Measurements from ENCODE around the gene NFKB1. TPM values are rescaled to one million over a fixed set of nuclear protein-coding genes. Genes with fewer than 3 reads are reported as not detected.

NFKB1 gene
- total and polyA plus RNA-seq, 8 donors = 9.6 to 36.5 (median 21.2) TPM

- Histone ChIP-seq H3K36me3 (no peaks in the 10 kb centered on the region), H3K9me3 (no peaks in the 10 kb centered on the region), H3K4me3 (peak overlapping the region in 3 of 4 donors; percentile 73 to 94 (median 82)), H3K4me1 (peaks cover 10 to 66% (median 39%) of the 10 kb centered on the region in 4 donors), H3K27me3 (no peaks in the 10 kb centered on the region), H3K27ac (peak overlapping the region in 3 of 5 donors; percentile 98 to 100 (median 99))
- no peak for DNase-seq
- WGBS, 5 donors = 30 to 47% (median 39%) methylated on average over 5 of the region's 5 CpGs
- intact Hi-C loops (cut with DNase I; ENCODE audit: low total_unique reads) = no loop called here
- TF ChIP-seq POLR2A (IDR thresholded peaks at IDR 0.05) (no peak), EP300 (IDR thresholded peaks at IDR 0.05) (no peak)
Observed at GRCh38 chr4:102503831-102504786, 3.0 kb downstream of the NFKB1 start.

- Histone ChIP-seq H3K27me3 (no peaks in the 10 kb centered on the region), H3K4me1 (peaks cover 7 to 64% (median 36%) of the 10 kb centered on the region in 4 donors), H3K4me3 (no peak overlapping the region), H3K27ac (no peak overlapping the region), H3K9me3 (no peaks in the 10 kb centered on the region), H3K36me3 (no peaks in the 10 kb centered on the region)
- TF ChIP-seq CTCF (IDR thresholded peaks at IDR 0.05) = no peak
- no peak for TF ChIP-seq POLR2A (IDR thresholded peaks at IDR 0.05)
- TF ChIP-seq EP300 (IDR thresholded peaks at IDR 0.05) = no peak
- no peak for TF ChIP-seq POLR2AphosphoS5 (IDR thresholded peaks at IDR 0.05)
- no peak for DNase-seq
- 22 to 54% (median 34%) methylated on average over 1 of the region's 1 CpG for WGBS, 5 donors
- intact Hi-C loops (cut with DNase I; ENCODE audit: low total_unique reads) = no loop called here
Observed at GRCh38 chr4:102504941-102505340, 3.8 kb downstream of the NFKB1 start.

GRCh38 chr4:102505708-102506107 is 4.5 kb downstream of the NFKB1 start:
- Histone ChIP-seq H3K36me3 (no peaks in the 10 kb centered on the region), H3K4me1 (peaks cover 0 to 57% (median 32%) of the 10 kb centered on the region in 4 donors), H3K27me3 (no peaks in the 10 kb centered on the region), H3K4me3 (no peak overlapping the region), H3K27ac (no peak overlapping the region), H3K9me3 (no peaks in the 10 kb centered on the region)
- DNase-seq = no peak
- WGBS, 5 donors = 55 to 77% (median 63%) methylated on average over 2 of the region's 2 CpGs
- no peak for TF ChIP-seq POLR2A (IDR thresholded peaks at IDR 0.05)
- no peak for TF ChIP-seq EP300 (IDR thresholded peaks at IDR 0.05)
- no peak for TF ChIP-seq POLR2AphosphoS5 (IDR thresholded peaks at IDR 0.05)
- TF ChIP-seq CTCF (IDR thresholded peaks at IDR 0.05) = no peak
- intact Hi-C loops (cut with DNase I; ENCODE audit: low total_unique reads) = no loop called here

- Histone ChIP-seq H3K27me3 (no peaks in the 10 kb centered on the region), H3K36me3 (no peaks in the 10 kb centered on the region), H3K9me3 (no peaks in the 10 kb centered on the region), H3K4me1 (peaks cover 0 to 61% (median 35%) of the 10 kb centered on the region in 4 donors), H3K4me3 (no peak overlapping the region), H3K27ac (no peak overlapping the region)
- TF ChIP-seq EP300 (IDR thresholded peaks at IDR 0.05) (no peak), POLR2A (IDR thresholded peaks at IDR 0.05) (no peak), POLR2AphosphoS5 (IDR thresholded peaks at IDR 0.05) (no peak), CTCF (IDR thresholded peaks at IDR 0.05) (no peak)
- intact Hi-C loops (cut with DNase I; ENCODE audit: low total_unique reads) = no loop called here
- WGBS, 5 donors = 84 to 96% (median 92%) methylated on average over 1 of the region's 1 CpG
- no peak for DNase-seq
Observed at GRCh38 chr4:102506523-102506922, 5.4 kb downstream of the NFKB1 start.
